ENCODE data around the gene JMY. TPM values are rescaled to one million over a fixed set of nuclear protein-coding genes. Genes with fewer than 3 reads are reported as not detected.

Gene JMY
- total and polyA plus RNA-seq, 2 of the 8 experiments (the other 6 are each of a cell fraction or from before 2014, with no cell fraction given), result 2.8 to 13.9 TPM

- TF ChIP-seq CHD7 (IDR thresholded peaks at IDR 0.05; ENCODE audit: insufficient replicate concordance, low read length) (no peak), RAD21 (IDR thresholded peaks at IDR 0.05 in 1 of 2, conservative IDR thresholded peaks at IDR 0.05 in 1 of 2; ENCODE audit: low read depth in 2 of 2, low read length in 2 of 2) (peak; percentile 68 to 74), HDAC2 (IDR thresholded peaks at IDR 0.05; ENCODE audit: borderline replicate concordance in 1 of 2, low read depth in 2 of 2, low read length in 2 of 2) (no peak)
These were observed 20.0 kb downstream of the JMY start (continued) for GRCh38 chr5:79255786-79256557.
